Mesenchymal stem cell (in vitro differentiated cells and primary cell): ENCODE data around the gene VWA7.
A peak's percentile ranks its signal among the peaks of the same experiment; 100 is the strongest.
"Not testable (repeated sequence)": the region's sequence is repeated elsewhere in the genome, so short reads cannot be mapped to it uniquely, and the experiment has no call there.

ENCODE experiments used
- DNase-seq: peaks from one replicate; pipeline ENCODE4 v3.0.0-alpha.2; 2013
- H2AFZ ChIP-seq: one replicate; pipeline ENCODE4 v1.6.1; 2013; ENCODE audit warnings: low read depth, mild to moderate bottlenecking, control low read depth, inconsistent platforms, low read length, moderate library complexity
- H2AK5ac ChIP-seq: 2 replicates; pipeline ENCODE4 v1.6.1; 2013; ENCODE audit warnings: low read length, moderate library complexity, mild to moderate bottlenecking, inconsistent platforms; ENCODE audit not compliant: severe bottlenecking
- H2BK120ac ChIP-seq: one replicate; pipeline ENCODE4 v1.6.1; 2013; ENCODE audit warnings: low read depth, mild to moderate bottlenecking, inconsistent platforms, low read length, moderate library complexity
- H2BK12ac ChIP-seq, 2 experiments: one replicate each; pipeline ENCODE4 v1.6.1; 2013; ENCODE audit warnings: inconsistent platforms in 2 of 2, low read length in 2 of 2, mild to moderate bottlenecking in 2 of 2, moderate library complexity in 2 of 2, control low read depth in 1 of 2
- H2BK15ac ChIP-seq: one replicate; pipeline ENCODE4 v1.6.1; 2013; ENCODE audit warnings: mild to moderate bottlenecking, low read depth, inconsistent platforms; ENCODE audit not compliant: poor library complexity, severe bottlenecking
- H2BK5ac ChIP-seq: 2 replicates; pipeline ENCODE4 v1.6.1; 2013; ENCODE audit warnings: low read depth, mild to moderate bottlenecking, low read length, control low read depth, inconsistent platforms; ENCODE audit not compliant: poor library complexity, severe bottlenecking
- H3K14ac ChIP-seq, 2 experiments: one replicate each; pipeline ENCODE4 v1.6.1; 2013; ENCODE audit warnings: inconsistent platforms in 2 of 2, low read length in 2 of 2, control low read depth in 1 of 2, mild to moderate bottlenecking in 1 of 2, moderate library complexity in 1 of 2
- H3K18ac ChIP-seq, 2 experiments: one replicate each; pipeline ENCODE4 v1.6.1; 2013; ENCODE audit warnings: inconsistent platforms in 2 of 2, low read length in 2 of 2, control low read depth in 1 of 2, low read depth in 1 of 2, mild to moderate bottlenecking in 1 of 2
- H3K23ac ChIP-seq, 2 experiments: one replicate each; pipeline ENCODE4 v1.6.1; 2013; ENCODE audit warnings: inconsistent platforms in 2 of 2, low read length in 2 of 2, mild to moderate bottlenecking in 2 of 2, moderate library complexity in 2 of 2, control low read depth in 1 of 2
- H3K27ac ChIP-seq: 2 replicates; pipeline ENCODE4 v1.5.1; 2013; ENCODE audit warnings: mild to moderate bottlenecking, moderate library complexity, low read length, control low read depth, inconsistent platforms; ENCODE audit not compliant: poor library complexity, severe bottlenecking
- H3K27me3 ChIP-seq, 2 experiments: 2 replicates each; pipeline versions ENCODE4 v1.6.1 to v1.7.0; 2013; ENCODE audit warnings: low read length in 2 of 2, mild to moderate bottlenecking in 2 of 2, moderate library complexity in 2 of 2, control low read depth in 1 of 2, inconsistent platforms in 1 of 2; ENCODE audit not compliant: control insufficient read depth in 1 of 2, insufficient read depth in 1 of 2
- H3K36me3 ChIP-seq, 2 experiments: 2 replicates each; pipeline versions ENCODE4 v1.6.1 to v1.7.0; 2013; ENCODE audit warnings: low read length in 2 of 2, control low read depth in 1 of 2, inconsistent platforms in 1 of 2, low read depth in 1 of 2, mild to moderate bottlenecking in 1 of 2; ENCODE audit not compliant: insufficient read depth in 2 of 2, control insufficient read depth in 1 of 2
- H3K4ac ChIP-seq, 2 experiments: one replicate each; pipeline ENCODE4 v1.6.1; 2013; ENCODE audit warnings: inconsistent platforms in 2 of 2, low read length in 2 of 2, mild to moderate bottlenecking in 2 of 2, moderate library complexity in 2 of 2, control low read depth in 1 of 2, low read depth in 1 of 2
- H3K4me1 ChIP-seq: 2 replicates; pipeline ENCODE4 v1.6.1; 2013; ENCODE audit warnings: low read depth, low read length, control low read depth; ENCODE audit not compliant: control insufficient read depth, insufficient read depth
- H3K4me2 ChIP-seq: 2 replicates; pipeline ENCODE4 v1.6.1; 2013; ENCODE audit warnings: low read length, mild to moderate bottlenecking, inconsistent platforms; ENCODE audit not compliant: poor library complexity, severe bottlenecking
- H3K4me3 ChIP-seq, 2 experiments: 2 replicates each; pipeline versions ENCODE4 v1.5.1 to v1.7.0; 2013; ENCODE audit warnings: low read length in 2 of 2, mild to moderate bottlenecking in 2 of 2, control low read depth in 1 of 2, low read depth in 1 of 2; ENCODE audit not compliant: insufficient read depth in 1 of 2
- H3K79me1 ChIP-seq: replicated peaks from 2 replicates; pipeline ENCODE4 v1.6.1; 2013; ENCODE audit warnings: mild to moderate bottlenecking, control low read depth, low read length, inconsistent platforms; ENCODE audit not compliant: poor library complexity, severe bottlenecking
- H3K9ac ChIP-seq: 2 replicates; pipeline ENCODE4 v1.7.0; 2013; ENCODE audit warnings: mild to moderate bottlenecking, low read length, moderate library complexity
- H3K9me3 ChIP-seq: 2 replicates; pipeline ENCODE4 v1.7.0; 2013; ENCODE audit warnings: mild to moderate bottlenecking, low read length; ENCODE audit not compliant: control insufficient read depth
- H4K8ac ChIP-seq: one replicate; pipeline ENCODE4 v1.6.1; 2013; ENCODE audit warnings: inconsistent platforms, mild to moderate bottlenecking, low read length, moderate library complexity
- H4K91ac ChIP-seq: one replicate; pipeline ENCODE4 v1.6.1; 2013; ENCODE audit warnings: mild to moderate bottlenecking, low read length, inconsistent platforms
- WGBS: methylation state at CpG from one replicate; pipeline ENCODE4 v1.1.7; 2013; ENCODE audit warnings: mixed read lengths; 5-methylcytosine and 5-hydroxymethylcytosine counted together

Gene VWA7

GRCh38 chr6:31814677-31815024 is 37.5 kb upstream of the VWA7 start:
- H3K9ac ChIP-seq: peak overlapping the region; percentile 86
- H4K91ac ChIP-seq: peak overlapping the region; percentile 43
- no peak overlapping the region for H2BK12ac ChIP-seq
- peak overlapping the region; percentile 97 for H2BK120ac ChIP-seq
- DNase-seq: peak; percentile 98
- peak overlapping the region in 1 of 2 experiments; percentile 24 for H3K23ac ChIP-seq
- no peaks in the 10 kb centered on the region for H3K36me3 ChIP-seq
- H3K14ac ChIP-seq: no peak overlapping the region
- peak overlapping the region; percentile 66 for H2BK5ac ChIP-seq
- H3K27ac ChIP-seq: peak overlapping the region; percentile 100
- H3K4me3 ChIP-seq: peak overlapping the region in 1 of 2 experiments; percentile 81
- no peaks in the 10 kb centered on the region for H3K27me3 ChIP-seq
- peak overlapping the region; percentile 64 to 84 for H3K18ac ChIP-seq
- H2AFZ ChIP-seq: no peak overlapping the region
- 6% methylated on average over 13 of the region's 13 CpGs for WGBS
- H3K9me3 ChIP-seq: no peaks in the 10 kb centered on the region
- H4K8ac ChIP-seq: peak overlapping the region; percentile 62
- peaks cover 8% of the 10 kb centered on the region for H3K4me1 ChIP-seq
- H3K79me1 ChIP-seq: peaks cover 2% of the 10 kb centered on the region
- H2AK5ac ChIP-seq: no peak overlapping the region
- H2BK15ac ChIP-seq: peak overlapping the region; percentile 93
- H3K4ac ChIP-seq: peak overlapping the region in 1 of 2 experiments; percentile 82
- H3K4me2 ChIP-seq: peak overlapping the region; percentile 84

- DNase-seq: no peak
- H3K4ac ChIP-seq: peak overlapping the region in 1 of 2 experiments; percentile 67
- H3K14ac ChIP-seq: no peak overlapping the region
- H3K4me1 ChIP-seq: peaks cover 4% of the 10 kb centered on the region
- H4K91ac ChIP-seq: no peak overlapping the region
- H3K4me3 ChIP-seq: peak overlapping the region in 1 of 2 experiments; percentile 68
- H3K18ac ChIP-seq: no peak overlapping the region
- no peak overlapping the region for H3K23ac ChIP-seq
- no peaks in the 10 kb centered on the region for H3K36me3 ChIP-seq
- no peak overlapping the region for H2AFZ ChIP-seq
- H3K9ac ChIP-seq: peak overlapping the region; percentile 91
- no peak overlapping the region for H2BK15ac ChIP-seq
- H3K27me3 ChIP-seq: no peaks in the 10 kb centered on the region
- H3K4me2 ChIP-seq: no peak overlapping the region
- no peak overlapping the region for H2BK12ac ChIP-seq
- 98% methylated on average over 5 of the region's 7 CpGs for WGBS
- peak overlapping the region; percentile 49 for H2AK5ac ChIP-seq
- peak overlapping the region; percentile 42 for H2BK120ac ChIP-seq
- H3K27ac ChIP-seq: peak overlapping the region; percentile 51
- H4K8ac ChIP-seq: peak overlapping the region; percentile 55
- no peak overlapping the region for H2BK5ac ChIP-seq
- no peaks in the 10 kb centered on the region for H3K9me3 ChIP-seq
- no peaks in the 10 kb centered on the region for H3K79me1 ChIP-seq
These were observed 36.3 kb upstream of the VWA7 start for GRCh38 chr6:31813465-31813849.

GRCh38 chr6:31811645-31812044 is 34.5 kb upstream of the VWA7 start:
- no peak for DNase-seq
- H3K27ac ChIP-seq: no peak overlapping the region
- H3K4me2 ChIP-seq: no peak overlapping the region
- no peaks in the 10 kb centered on the region for H3K79me1 ChIP-seq
- no peaks in the 10 kb centered on the region for H3K9me3 ChIP-seq
- H3K23ac ChIP-seq: no peak overlapping the region
- H2AK5ac ChIP-seq: no peak overlapping the region
- no peak overlapping the region for H4K8ac ChIP-seq
- H2BK5ac ChIP-seq: no peak overlapping the region
- H2BK120ac ChIP-seq: no peak overlapping the region
- peaks cover 2% of the 10 kb centered on the region for H3K4me1 ChIP-seq
- H3K14ac ChIP-seq: no peak overlapping the region
- no peak overlapping the region for H2BK12ac ChIP-seq
- no peak overlapping the region for H2BK15ac ChIP-seq
- no peak overlapping the region for H3K18ac ChIP-seq
- H3K27me3 ChIP-seq: no peaks in the 10 kb centered on the region
- no peak overlapping the region for H4K91ac ChIP-seq
- H2AFZ ChIP-seq: no peak overlapping the region
- H3K4me3 ChIP-seq: no peak overlapping the region
- 95% methylated on average over 12 of the region's 12 CpGs for WGBS
- H3K9ac ChIP-seq: no peak overlapping the region
- H3K36me3 ChIP-seq: no peaks in the 10 kb centered on the region
- no peak overlapping the region for H3K4ac ChIP-seq

- not testable (repeated sequence) for H4K8ac ChIP-seq, H3K4me2 ChIP-seq, H2AFZ ChIP-seq, H3K79me1 ChIP-seq, H2BK12ac ChIP-seq, H3K27me3 ChIP-seq, DNase-seq, H2AK5ac ChIP-seq, H3K14ac ChIP-seq, H2BK120ac ChIP-seq, H3K36me3 ChIP-seq, H3K4me1 ChIP-seq, H3K4me3 ChIP-seq, H3K9me3 ChIP-seq, H4K91ac ChIP-seq, H3K9ac ChIP-seq, H2BK5ac ChIP-seq, H3K4ac ChIP-seq, H3K18ac ChIP-seq, H3K23ac ChIP-seq, H3K27ac ChIP-seq, H2BK15ac ChIP-seq
- WGBS: 91% methylated on average over 6 of the region's 10 CpGs
These were observed 31.5 kb upstream of the VWA7 start for GRCh38 chr6:31808599-31808998.
